A549 (cell line): ENCODE measurements around the gene ASAP2.

Experiments
- FOSL2 ChIP-seq, 2 experiments: fragments of 450-650 bp in 1 of 2; fragments of >200 bp in 1 of 2; sonication (Bioruptor Twin) in 1 of 2; formaldehyde crosslinking; IDR thresholded peaks; 2 replicates each; pipeline versions ENCODE4 v1.5.0 to v1.6.1; 2016 to 2020; ENCODE audit warnings: mild to moderate bottlenecking in 1 of 2, moderate library complexity in 1 of 2
- POLR2A ChIP-seq: IDR thresholded peaks from 2 replicates; pipeline ENCODE4 v1.6.1; 2012; ENCODE audit warnings: mild to moderate bottlenecking, low read length
- TF ChIP-seq, protein P1 (sequence below): fragments of >200 bp; sonication (Bioruptor Twin); formaldehyde crosslinking; IDR thresholded peaks from 3 replicates; pipeline ENCODE4 v1.5.1; 2016

DNA sequence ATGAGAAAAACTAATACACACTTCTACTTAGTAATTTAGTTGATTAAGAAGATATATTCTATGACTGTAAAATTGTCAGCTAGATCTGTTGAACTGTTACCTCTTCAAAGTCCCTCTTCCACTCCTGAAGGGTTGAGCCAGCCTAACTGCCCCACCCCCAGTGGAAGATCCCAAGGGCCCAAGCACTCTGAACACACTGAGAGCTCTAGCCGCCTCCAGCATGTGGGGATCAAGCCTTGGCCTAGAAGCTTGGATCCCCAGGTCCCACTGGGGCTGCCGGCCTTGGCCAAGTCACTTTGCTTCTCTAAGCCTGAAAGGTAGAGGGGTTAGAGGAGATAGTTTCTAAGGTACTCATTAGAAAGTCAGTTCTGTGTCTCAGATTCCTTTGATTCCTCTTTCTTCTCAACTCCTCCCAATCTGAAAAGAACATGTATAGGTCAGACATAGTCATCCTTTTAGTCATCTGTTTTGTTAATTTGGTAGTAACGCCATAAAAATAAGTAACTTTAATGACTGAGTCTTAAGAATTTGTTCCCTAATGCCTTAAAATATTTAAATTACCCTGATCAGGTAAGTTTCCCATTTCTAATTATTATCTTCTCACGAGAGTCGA lies 222.5 kb downstream of the ASAP2 start:
- TF ChIP-seq, protein P1, sequence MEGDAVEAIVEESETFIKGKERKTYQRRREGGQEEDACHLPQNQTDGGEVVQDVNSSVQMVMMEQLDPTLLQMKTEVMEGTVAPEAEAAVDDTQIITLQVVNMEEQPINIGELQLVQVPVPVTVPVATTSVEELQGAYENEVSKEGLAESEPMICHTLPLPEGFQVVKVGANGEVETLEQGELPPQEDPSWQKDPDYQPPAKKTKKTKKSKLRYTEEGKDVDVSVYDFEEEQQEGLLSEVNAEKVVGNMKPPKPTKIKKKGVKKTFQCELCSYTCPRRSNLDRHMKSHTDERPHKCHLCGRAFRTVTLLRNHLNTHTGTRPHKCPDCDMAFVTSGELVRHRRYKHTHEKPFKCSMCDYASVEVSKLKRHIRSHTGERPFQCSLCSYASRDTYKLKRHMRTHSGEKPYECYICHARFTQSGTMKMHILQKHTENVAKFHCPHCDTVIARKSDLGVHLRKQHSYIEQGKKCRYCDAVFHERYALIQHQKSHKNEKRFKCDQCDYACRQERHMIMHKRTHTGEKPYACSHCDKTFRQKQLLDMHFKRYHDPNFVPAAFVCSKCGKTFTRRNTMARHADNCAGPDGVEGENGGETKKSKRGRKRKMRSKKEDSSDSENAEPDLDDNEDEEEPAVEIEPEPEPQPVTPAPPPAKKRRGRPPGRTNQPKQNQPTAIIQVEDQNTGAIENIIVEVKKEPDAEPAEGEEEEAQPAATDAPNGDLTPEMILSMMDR, result no peak
- TF ChIP-seq POLR2A (no peak), FOSL2 (IDR thresholded peaks at IDR 0.05) (no peak), FOSL2 (CRISPR knock-in tag; IDR thresholded peaks at IDR 0.05) (no peak)
